ENCODE measurements around the gene ALG1. TPM values are rescaled to one million over a fixed set of nuclear protein-coding genes. Genes with fewer than 3 reads are reported as not detected.

ALG1 gene
- total and polyA plus RNA-seq, 2 of the 13 experiments (the other 11 are each of a cell fraction or from before 2014, with no cell fraction given) = 43.3 to 75.6 TPM

GRCh38 chr16:5045499-5046115 lies 26.0 kb upstream of the ALG1 start:
- Histone ChIP-seq H3K4me2 (ENCODE audit: low read depth, low read length) (peak overlapping the region; percentile 40), H2AFZ (ENCODE audit: low read length) (no peak overlapping the region), H3K4me1 (ENCODE audit: insufficient read depth, low read length) (peaks cover 47% of the 10 kb centered on the region), H3K79me2 (ENCODE audit: insufficient read depth, low read length) (no peaks in the 10 kb centered on the region), H3K4me3 (replicated peaks in 1 of 3; ENCODE audit: insufficient read depth in 1 of 3, low read depth in 2 of 3, low read length in 3 of 3) (peak overlapping the region in 1 of 3 experiments; percentile 4; a peak in 1 of 6 replicates), H3K36me3 (replicated peaks in 1 of 2; ENCODE audit: control insufficient read depth in 1 of 2, insufficient read depth in 2 of 2, low read length in 2 of 2) (no peaks in the 10 kb centered on the region), H3K9me3 (ENCODE audit: low read length) (no peaks in the 10 kb centered on the region), H4K20me1 (ENCODE audit: insufficient read depth, low read length) (no peaks in the 10 kb centered on the region), H3K9ac (ENCODE audit: insufficient read depth, low read depth, low read length) (no peak overlapping the region), H3K27me3 (ENCODE audit: control insufficient read depth in 1 of 2, insufficient read depth in 2 of 2, low read length in 2 of 2) (peaks cover 0 to 8% of the 10 kb centered on the region in 2 experiments; a peak in 2 of 5 replicates), H3K27ac (ENCODE audit: extremely low read length, insufficient read depth, low read length) (no peak overlapping the region)
- in situ Hi-C loops (cut with HindIII; ENCODE audit: extremely low pct_ligation_motif_present, low pct_unique_long_range_greater_than_20kb) (no loop called here), intact Hi-C loops (cut with micrococcal nuclease; ENCODE audit: unreplicated experiment) (no loop called here)
- ATAC-seq (peak; percentile 23), FAIRE-seq (no peak), DNase-seq (ENCODE audit: low spot score) (no peak)
- BruUV-seq (replicated peaks) = no TSS peak
- WGBS (ENCODE audit: low lambda C conversion rate) = 43% methylated on average over 10 of the region's 10 CpGs
- POLR2A ChIA-PET = interaction anchor here (1.6 kb wide), 1 partner anchor 12 kb away, joined by 4 read pairs; the partner anchor contains the start of gene NAGPA
- CTCF ChIA-PET (ENCODE audit: low intra/inter-chr PET ratio, low total read pairs) = no interaction called here
- TF ChIP-seq RBM22 (optimal IDR thresholded peaks at IDR 0.05; ENCODE audit: low read length) (no peak), FOXA1 (IDR thresholded peaks at IDR 0.05) (no peak), FOXA1 (CRISPR knock-in tag; IDR thresholded peaks at IDR 0.05) (no peak), HMGXB4 (CRISPR knock-in tag; IDR thresholded peaks at IDR 0.05; ENCODE audit: borderline replicate concordance in 1 of 2, low read depth in 1 of 2) (no peak), MATR3 (CRISPR knock-in tag; IDR thresholded peaks at IDR 0.05) (no peak), ZNF629 (CRISPR knock-in tag; conservative IDR thresholded peaks at IDR 0.05) (peak; percentile 95), ZNF484 (CRISPR knock-in tag; IDR thresholded peaks at IDR 0.05; ENCODE audit: borderline replicate concordance, low read depth) (no peak), ZNF577 (CRISPR knock-in tag; IDR thresholded peaks at IDR 0.05; ENCODE audit: borderline replicate concordance, low read depth) (no peak), NFAT5 (CRISPR knock-in tag; IDR thresholded peaks at IDR 0.05) (no peak), SP1 (IDR thresholded peaks at IDR 0.05) (no peak), SP1 (CRISPR knock-in tag; IDR thresholded peaks at IDR 0.05) (no peak), ATF1 (CRISPR knock-in tag; IDR thresholded peaks at IDR 0.05) (no peak), ZMYM3 (CRISPR knock-in tag; IDR thresholded peaks at IDR 0.05) (peak; percentile 82; the same call in 1 of the 2 replicates), HNRNPL (IDR thresholded peaks at IDR 0.05; ENCODE audit: low read depth, low read length) (no peak), ZKSCAN1 (IDR thresholded peaks at IDR 0.05; ENCODE audit: low read length) (0 out of 2 replicates have a peak, but pooled peaks have one; percentile 2), ZNF768 (CRISPR knock-in tag; IDR thresholded peaks at IDR 0.05) (no peak), ZNF136 (CRISPR knock-in tag; IDR thresholded peaks at IDR 0.05; ENCODE audit: low read depth) (no peak), CHD4 (IDR thresholded peaks at IDR 0.05; ENCODE audit: borderline replicate concordance, low read length) (peak; percentile 79; the same call in 1 of the 2 replicates)
